GM12878 (cell line): ENCODE results near the gene TIMP2. TPM values are rescaled to one million over a fixed set of nuclear protein-coding genes. Genes with fewer than 3 reads are reported as not detected.

ENCODE experiments used
- ATAC-seq: fragments of 200-7000 bp; cut with Tn5 transposase; 3 replicates; pipeline ENCODE4 v1.9.1; 2020; ENCODE audit warnings: mild to moderate bottlenecking, moderate library complexity
- BruUV-seq: library from RNA; stranded (reverse); fragments of 400-500 nt; replicated peaks from 2 replicates; lab custom pipeline; 2021; lab: Mats Ljungman, UMichigan
- CTCF ChIA-PET: fragments of 300-600 bp; sonication (Branson Sonifier 250); formaldehyde crosslinking; extraction: SDS; loops from one replicate; lab custom pipeline; 2021; ENCODE audit warnings: inconsistent platforms; lab: Yijun Ruan, JAX
- POLR2A ChIA-PET: fragments of 350-600 bp; formaldehyde crosslinking; extraction: SDS; loops from one replicate; lab custom pipeline; 2021; ENCODE audit warnings: inconsistent platforms; lab: Charles Lee
- RAD21 ChIA-PET: fragments of 300-600 bp; sonication (Branson Sonifier 250); formaldehyde crosslinking; loops from one replicate; lab custom pipeline; 2023; ENCODE audit warnings: antibody characterized with exemption; ENCODE audit not compliant: unreplicated experiment; lab: Charles Lee
- SMC1A ChIA-PET: fragments of 300-600 bp; sonication (Branson Sonifier 250); formaldehyde crosslinking; loops from one replicate; lab custom pipeline; 2023; ENCODE audit not compliant: unreplicated experiment, uncharacterized antibody; lab: Charles Lee
- DNase-seq: peaks from one replicate; pipeline ENCODE4 v3.0.0-alpha.2; 2011; ENCODE audit warnings: low read depth, low spot score
- FAIRE-seq: peaks from 3 replicates; lab custom pipeline; 2011; peaks lifted over from hg19 to GRCh38; lab: Jason Lieb, UNC
- H2AFZ ChIP-seq: 2 replicates; pipeline ENCODE4 v1.6.0; 2011; ENCODE audit warnings: low read depth, low read length, control low read depth; ENCODE audit not compliant: control insufficient read depth
- H3K27ac ChIP-seq: 2 replicates; pipeline ENCODE4 v1.5.1; 2011; ENCODE audit warnings: control low read depth; ENCODE audit not compliant: control insufficient read depth, insufficient read depth
- H3K27me3 ChIP-seq, 2 experiments: replicated peaks in 1 of 2; 2 replicates each; pipeline versions ENCODE4 v1.6.0 to v1.6.1; 2011; ENCODE audit warnings: low read length in 1 of 2; ENCODE audit not compliant: control insufficient read depth in 2 of 2, insufficient read depth in 2 of 2
- H3K36me3 ChIP-seq, 2 experiments: 2 replicates each; pipeline ENCODE4 v1.5.1; 2011; ENCODE audit warnings: low read length in 1 of 2; ENCODE audit not compliant: control insufficient read depth in 2 of 2, insufficient read depth in 2 of 2
- H3K4me1 ChIP-seq: 2 replicates; pipeline ENCODE4 v1.6.1; 2011; ENCODE audit warnings: mild to moderate bottlenecking, low read length, moderate library complexity, mixed read lengths; ENCODE audit not compliant: control insufficient read depth, insufficient read depth
- H3K4me2 ChIP-seq: 2 replicates; pipeline ENCODE4 v1.6.0; 2011; ENCODE audit warnings: control low read depth; ENCODE audit not compliant: control insufficient read depth, insufficient read depth
- H3K4me3 ChIP-seq: fragments of 200-600 bp; sonication (generic); 2 replicates; pipeline ENCODE4 v1.5.1; 2016
- H3K79me2 ChIP-seq: 2 replicates; pipeline ENCODE4 v1.6.0; 2011; ENCODE audit warnings: low read length; ENCODE audit not compliant: control insufficient read depth, insufficient read depth
- H3K9ac ChIP-seq: 2 replicates; pipeline ENCODE4 v1.8.0; 2011; ENCODE audit warnings: low read length, control low read depth, mixed read lengths; ENCODE audit not compliant: control insufficient read depth, insufficient read depth
- H3K9me3 ChIP-seq: replicated peaks from 3 replicates; pipeline ENCODE4 v1.5.1; 2011; ENCODE audit warnings: mild to moderate bottlenecking, low read length; ENCODE audit not compliant: control insufficient read depth, insufficient read depth
- H4K20me1 ChIP-seq: 2 replicates; pipeline ENCODE4 v1.6.0; 2011; ENCODE audit not compliant: control insufficient read depth, insufficient read depth
- ASH2L ChIP-seq: fragments of 300-600, 200-600 bp; sonication (generic); IDR thresholded peaks from 2 replicates; pipeline ENCODE4 v1.6.1; 2017; ENCODE audit warnings: low read depth, mild to moderate bottlenecking, borderline replicate concordance
- CBX3 ChIP-seq: fragments of 200-600 bp; sonication (generic); IDR thresholded peaks from 2 replicates; pipeline ENCODE4 v1.6.1; 2016; ENCODE audit warnings: low read depth, borderline replicate concordance
- ESRRA ChIP-seq: IDR thresholded peaks from 2 replicates; pipeline ENCODE4 v1.6.1; 2012; ENCODE audit warnings: mild to moderate bottlenecking, low read length, improper control_type of control experiment
- HDAC6 ChIP-seq: fragments of 200-600 bp; sonication (generic); IDR thresholded peaks from one replicate; pipeline ENCODE4 v1.8.0; 2017; ENCODE audit warnings: antibody characterized with exemption; ENCODE audit not compliant: unreplicated experiment
- IKZF2 ChIP-seq, 2 experiments: fragments of 450-650 bp; IDR thresholded peaks; 2 replicates each; pipeline ENCODE4 v1.6.1; 2017; ENCODE audit warnings: mild to moderate bottlenecking in 2 of 2, moderate library complexity in 2 of 2
- KDM1A ChIP-seq: fragments of 200-600 bp; sonication (generic); IDR thresholded peaks from 2 replicates; pipeline ENCODE4 v1.6.1; 2016; ENCODE audit warnings: borderline replicate concordance
- NFIC ChIP-seq: IDR thresholded peaks from 2 replicates; pipeline ENCODE4 v1.6.1; 2012; ENCODE audit warnings: low read depth, mild to moderate bottlenecking, inconsistent platforms, low read length, moderate library complexity
- PAX5 ChIP-seq: IDR thresholded peaks from 2 replicates; pipeline ENCODE4 v1.6.1; 2011; ENCODE audit warnings: low read depth, low read length, borderline replicate concordance
- PML ChIP-seq: IDR thresholded peaks from 2 replicates; pipeline ENCODE4 v1.6.1; 2012; ENCODE audit warnings: low read length, inconsistent platforms
- RUNX3 ChIP-seq: IDR thresholded peaks from 2 replicates; pipeline ENCODE4 v1.6.1; 2012; ENCODE audit warnings: low read length, inconsistent platforms
- SMAD5 ChIP-seq: IDR thresholded peaks from 2 replicates; pipeline ENCODE4 v1.6.1; 2016; ENCODE audit warnings: antibody characterized with exemption, low read depth
- SMARCA5 ChIP-seq: fragments of 450-650 bp; IDR thresholded peaks from 2 replicates; pipeline ENCODE4 v1.6.1; 2017; ENCODE audit warnings: mild to moderate bottlenecking
- SREBF1 ChIP-seq: IDR thresholded peaks from 2 replicates; pipeline ENCODE4 v1.6.1; 2012; ENCODE audit warnings: mild to moderate bottlenecking, low read length
- SRF ChIP-seq, 2 experiments: IDR thresholded peaks; 2 replicates each; pipeline ENCODE4 v1.6.1; 2011; ENCODE audit warnings: low read depth in 2 of 2, low read length in 2 of 2, mild to moderate bottlenecking in 1 of 2, moderate library complexity in 1 of 2
- TBL1XR1 ChIP-seq: IDR thresholded peaks from 2 replicates; pipeline ENCODE4 v1.6.1; 2012; ENCODE audit warnings: low read depth, low read length, improper control_type of control experiment
- TCF7 ChIP-seq: IDR thresholded peaks from 2 replicates; pipeline ENCODE4 v1.6.1; 2014; ENCODE audit warnings: antibody characterized with exemption, borderline replicate concordance
- ZBTB40 ChIP-seq: fragments of 450-650 bp; IDR thresholded peaks from 2 replicates; pipeline ENCODE4 v1.6.1; 2016; ENCODE audit warnings: mild to moderate bottlenecking, moderate library complexity, borderline replicate concordance
- ZNF384 ChIP-seq: IDR thresholded peaks from 2 replicates; pipeline ENCODE4 v1.6.1; 2012; ENCODE audit warnings: low read depth, mild to moderate bottlenecking, low read length, improper control_type of control experiment, borderline replicate concordance
- ZZZ3 ChIP-seq: IDR thresholded peaks from 2 replicates; pipeline ENCODE4 v1.6.1; 2011; ENCODE audit warnings: low read depth; ENCODE audit not compliant: control insufficient read depth, insufficient read length
- WGBS: methylation state at CpG from one replicate; pipeline ENCODE4 v1.1.6; 2016; ENCODE audit warnings: low lambda C conversion rate; ENCODE audit not compliant: insufficient replicate concordance, insufficient coverage; ENCODE audit errors: missing lambda C conversion rate; 5-methylcytosine and 5-hydroxymethylcytosine counted together
- in situ Hi-C: fragments of 300-500 bp; cut with MboI; formaldehyde crosslinking; loops from 9 replicates; pipeline ENCODE4 v1.14.3; 2018; ENCODE audit warnings: mixed read lengths
- intact Hi-C: fragments of 100-400 bp; cut with micrococcal nuclease; formaldehyde crosslinking; loops from one replicate; pipeline ENCODE4 v1.14.2; 2022; ENCODE audit not compliant: unreplicated experiment
- polyA plus RNA-seq, 11 experiments: library from polyadenylated mRNA; depleted of rRNA in 4 of 11; unstranded in 6 of 11; stranded (reverse) in 5 of 11; fragments of >200 nt; fragmentation: Nextera tagmentation in 4 of 11; fragmentation: Illumina TruSeq in 1 of 11; extraction: Ambion mirVana in 4 of 11; extraction: Trizol in 1 of 11; gene quantifications; 1 replicate in 1 of 11; 2 replicates in 10 of 11; pipeline versions ENCODE4 v1.2.1 to v1.2.3, GENCODE V29; 2011 to 2016; ENCODE audit warnings: inconsistent platforms in 2 of 11, missing spikeins in 2 of 11, low read depth in 1 of 11
- total RNA-seq, 4 experiments: library from RNA; depleted of rRNA in 3 of 4; stranded (reverse); fragments of >200 nt in 3 of 4; fragmentation: Illumina TruSeq in 1 of 4; extraction: Trizol in 1 of 4; gene quantifications; 2 replicates each; pipeline versions ENCODE4 v1.2.1 to v1.2.3, GENCODE V29; 2013 to 2021
- TF ChIP-seq, protein P1 (sequence below): IDR thresholded peaks from 2 replicates; pipeline ENCODE4 v1.6.1; 2011; ENCODE audit warnings: mild to moderate bottlenecking, low read depth, low read length, moderate library complexity; ENCODE audit not compliant: insufficient replicate concordance

The TIMP2 gene
- total and polyA plus RNA-seq, 10 of the 15 experiments (the other 5 are each of a cell fraction or from before 2014, with no cell fraction given), result 0.03 to 0.41 (median 0.04) TPM; not detected in 7

DNA sequence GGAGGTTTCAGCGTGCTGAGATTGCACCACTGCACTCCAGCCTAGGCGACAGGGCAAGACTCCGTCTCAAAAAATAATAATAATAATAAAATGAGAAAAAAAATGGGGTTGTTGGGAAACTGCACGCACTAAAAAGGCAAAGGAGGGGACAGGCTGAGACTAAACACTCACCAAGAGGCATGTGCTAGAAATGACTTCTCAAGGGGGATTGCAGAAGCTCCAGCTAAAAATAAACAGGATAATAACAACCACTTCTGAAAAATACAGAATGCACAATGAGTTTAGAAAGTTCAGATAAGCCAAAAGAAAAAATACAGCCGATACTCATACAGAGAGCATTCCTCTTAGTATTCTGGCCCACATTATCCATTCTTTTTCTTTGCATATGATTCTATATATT, 15.1 kb upstream of the TIMP2 start:
- no peak overlapping the region for H3K9ac ChIP-seq
- H3K27me3 ChIP-seq, result peaks cover 0 to 5% of the 10 kb centered on the region in 2 experiments; a peak in 2 of 4 replicates
- no peak for TF ChIP-seq ZBTB40
- no peak for TF ChIP-seq RUNX3
- TF ChIP-seq ESRRA, result no peak
- no peak for TF ChIP-seq HDAC6
- no peak for TF ChIP-seq ASH2L
- no peak for TF ChIP-seq ZNF384
- no peak for TF ChIP-seq SREBF1
- no peak for TF ChIP-seq ZZZ3
- TF ChIP-seq TCF7, result no peak
- no peak for TF ChIP-seq IKZF2 (IDR thresholded peaks at IDR 0.05)
- TF ChIP-seq NFIC, result no peak
- no peak for TF ChIP-seq PML
- TF ChIP-seq SMAD5, result no peak
- no peak for TF ChIP-seq TBL1XR1
- no peak for TF ChIP-seq SRF (IDR thresholded peaks at IDR 0.05; ENCODE audit: low read depth in 2 of 2, low read length in 2 of 2)
- no peak for TF ChIP-seq KDM1A
- TF ChIP-seq SMARCA5, result no peak
- TF ChIP-seq PAX5, result no peak
- TF ChIP-seq, protein P1, sequence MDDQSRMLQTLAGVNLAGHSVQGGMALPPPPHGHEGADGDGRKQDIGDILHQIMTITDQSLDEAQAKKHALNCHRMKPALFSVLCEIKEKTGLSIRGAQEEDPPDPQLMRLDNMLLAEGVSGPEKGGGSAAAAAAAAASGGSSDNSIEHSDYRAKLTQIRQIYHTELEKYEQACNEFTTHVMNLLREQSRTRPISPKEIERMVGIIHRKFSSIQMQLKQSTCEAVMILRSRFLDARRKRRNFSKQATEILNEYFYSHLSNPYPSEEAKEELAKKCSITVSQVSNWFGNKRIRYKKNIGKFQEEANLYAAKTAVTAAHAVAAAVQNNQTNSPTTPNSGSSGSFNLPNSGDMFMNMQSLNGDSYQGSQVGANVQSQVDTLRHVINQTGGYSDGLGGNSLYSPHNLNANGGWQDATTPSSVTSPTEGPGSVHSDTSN, result no peak
- no peak for TF ChIP-seq CBX3
- H3K4me1 ChIP-seq, result no peaks in the 10 kb centered on the region
- DNase-seq, result no peak
- no peak for ATAC-seq
- H3K4me3 ChIP-seq, result no peak overlapping the region
- H3K79me2 ChIP-seq, result no peaks in the 10 kb centered on the region
- no peak for FAIRE-seq
- H3K27ac ChIP-seq, result no peak overlapping the region
- H2AFZ ChIP-seq, result no peak overlapping the region
- SMC1A ChIA-PET, result no interaction called here
- H3K9me3 ChIP-seq, result no peaks in the 10 kb centered on the region
- no peaks in the 10 kb centered on the region for H4K20me1 ChIP-seq
- no peaks in the 10 kb centered on the region for H3K36me3 ChIP-seq
- no TSS peak for BruUV-seq
- RAD21 ChIA-PET, result no interaction called here
- in situ Hi-C loops (no loop called here), intact Hi-C loops (no loop called here)
- POLR2A ChIA-PET, result no interaction called here
- CTCF ChIA-PET, result no interaction called here
- no peak overlapping the region for H3K4me2 ChIP-seq
- WGBS, result 53% methylated on average over 5 of the region's 5 CpGs
